Endodermal cell (in vitro differentiated cells): Measurements from ENCODE around the gene PAX5. TPM values are rescaled to one million over a fixed set of nuclear protein-coding genes. Genes with fewer than 3 reads are reported as not detected.

Experiments used
- DNase-seq: peaks from one replicate; pipeline ENCODE4 v3.0.0-alpha.2; 2017
- H3K27ac ChIP-seq: 2 replicates; pipeline ENCODE4 v1.5.1; 2013; ENCODE audit warnings: mild to moderate bottlenecking, low read depth, low read length, moderate library complexity
- H3K27me3 ChIP-seq: 2 replicates; pipeline ENCODE4 v1.6.1; 2013; ENCODE audit warnings: mild to moderate bottlenecking, low read length, moderate library complexity; ENCODE audit not compliant: insufficient read depth, control insufficient read depth, poor library complexity, severe bottlenecking
- H3K36me3 ChIP-seq: 2 replicates; pipeline ENCODE4 v1.7.0; 2013; ENCODE audit warnings: mild to moderate bottlenecking, low read length, moderate library complexity; ENCODE audit not compliant: control insufficient read depth, insufficient read depth
- H3K4me1 ChIP-seq: one replicate; pipeline ENCODE4 v1.7.0; 2013; ENCODE audit warnings: low read length; ENCODE audit not compliant: control insufficient read depth, insufficient read depth
- H3K4me3 ChIP-seq: 2 replicates; pipeline ENCODE4 v1.5.1; 2013; ENCODE audit warnings: mild to moderate bottlenecking, low read length, moderate library complexity
- H3K9ac ChIP-seq: 2 replicates; pipeline ENCODE4 v1.6.1; 2013; ENCODE audit warnings: mild to moderate bottlenecking, low read length, moderate library complexity; ENCODE audit not compliant: poor library complexity, severe bottlenecking; ENCODE audit errors: extremely low read depth
- H3K9me3 ChIP-seq: 2 replicates; pipeline ENCODE4 v1.6.1; 2013; ENCODE audit warnings: mild to moderate bottlenecking, low read length, moderate library complexity; ENCODE audit not compliant: control insufficient read depth
- H3K27ac Mint-ChIP-seq: 2 replicates; pipeline ENCODE4 v1.8.0; 2020; ENCODE audit warnings: mixed read lengths
- H3K27me3 Mint-ChIP-seq: 2 replicates; pipeline ENCODE4 v1.8.0; 2021; ENCODE audit warnings: mild to moderate bottlenecking, mixed read lengths; ENCODE audit not compliant: insufficient read depth
- H3K36me3 Mint-ChIP-seq: 2 replicates; pipeline ENCODE4 v1.8.0; 2020; ENCODE audit warnings: low read depth, mixed read lengths
- H3K4me1 Mint-ChIP-seq: 2 replicates; pipeline ENCODE4 v1.8.0; 2020; ENCODE audit warnings: mixed read lengths
- H3K4me3 Mint-ChIP-seq: 2 replicates; pipeline ENCODE4 v1.8.0; 2020; ENCODE audit warnings: mild to moderate bottlenecking, moderate library complexity, mixed read lengths
- H3K9me3 Mint-ChIP-seq: 2 replicates; pipeline ENCODE4 v1.8.0; 2020; ENCODE audit warnings: mild to moderate bottlenecking, mixed read lengths
- WGBS, 2 experiments: methylation state at CpG; one replicate each; pipeline versions ENCODE4 v1.1.5 to v1.1.7; 2013; ENCODE audit warnings: missing lambda C conversion rate in 2 of 2, mixed read lengths in 1 of 2; ENCODE audit not compliant: insufficient coverage in 1 of 2, insufficient read length in 1 of 2; 5-methylcytosine and 5-hydroxymethylcytosine counted together
- total RNA-seq, 2 donors: library from RNA; stranded (reverse); fragmentation: NEBNext Ultra II Directional in 1 of 2; extraction: Animal tissue kit (Norgen Biotek cat#: 25700) in 1 of 2; gene quantifications; 2 replicates in 1 of 2; 3 replicates in 1 of 2; pipeline ENCODE4 v1.2.1, GENCODE V29; 2021
- TF ChIP-seq, protein P1 (sequence below): fragments of 200-600 bp; sonication (generic); conservative IDR thresholded peaks from 2 replicates; pipeline ENCODE4 v1.5.0; 2021; ENCODE audit warnings: antibody characterized with exemption, mild to moderate bottlenecking

Gene PAX5
- total RNA-seq, 2 donors from 2014 or later, result 0.15 TPM; not detected in 1

- TF ChIP-seq, protein P1, sequence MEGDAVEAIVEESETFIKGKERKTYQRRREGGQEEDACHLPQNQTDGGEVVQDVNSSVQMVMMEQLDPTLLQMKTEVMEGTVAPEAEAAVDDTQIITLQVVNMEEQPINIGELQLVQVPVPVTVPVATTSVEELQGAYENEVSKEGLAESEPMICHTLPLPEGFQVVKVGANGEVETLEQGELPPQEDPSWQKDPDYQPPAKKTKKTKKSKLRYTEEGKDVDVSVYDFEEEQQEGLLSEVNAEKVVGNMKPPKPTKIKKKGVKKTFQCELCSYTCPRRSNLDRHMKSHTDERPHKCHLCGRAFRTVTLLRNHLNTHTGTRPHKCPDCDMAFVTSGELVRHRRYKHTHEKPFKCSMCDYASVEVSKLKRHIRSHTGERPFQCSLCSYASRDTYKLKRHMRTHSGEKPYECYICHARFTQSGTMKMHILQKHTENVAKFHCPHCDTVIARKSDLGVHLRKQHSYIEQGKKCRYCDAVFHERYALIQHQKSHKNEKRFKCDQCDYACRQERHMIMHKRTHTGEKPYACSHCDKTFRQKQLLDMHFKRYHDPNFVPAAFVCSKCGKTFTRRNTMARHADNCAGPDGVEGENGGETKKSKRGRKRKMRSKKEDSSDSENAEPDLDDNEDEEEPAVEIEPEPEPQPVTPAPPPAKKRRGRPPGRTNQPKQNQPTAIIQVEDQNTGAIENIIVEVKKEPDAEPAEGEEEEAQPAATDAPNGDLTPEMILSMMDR, result no peak
- peaks cover 4% of the 10 kb centered on the region for H3K4me1 Mint-ChIP-seq
- Histone ChIP-seq H3K4me1 (no peaks in the 10 kb centered on the region), H3K9ac (no peak overlapping the region), H3K4me3 (no peak overlapping the region), H3K27ac (no peak overlapping the region), H3K9me3 (no peaks in the 10 kb centered on the region), H3K27me3 (peaks cover 54% of the 10 kb centered on the region), H3K36me3 (no peaks in the 10 kb centered on the region)
- no peak overlapping the region for H3K4me3 Mint-ChIP-seq
- no peak overlapping the region for H3K27ac Mint-ChIP-seq
- no peak for DNase-seq
- H3K27me3 Mint-ChIP-seq, result peaks cover 67% of the 10 kb centered on the region
- no peaks in the 10 kb centered on the region for H3K36me3 Mint-ChIP-seq
- WGBS, 2 experiments, result 93 to 98% methylated on average over 6 to 7 of the region's 7 CpGs
- no peaks in the 10 kb centered on the region for H3K9me3 Mint-ChIP-seq
Observed at GRCh38 chr9:36901528-36901927, 132.5 kb downstream of the PAX5 start.

DNA sequence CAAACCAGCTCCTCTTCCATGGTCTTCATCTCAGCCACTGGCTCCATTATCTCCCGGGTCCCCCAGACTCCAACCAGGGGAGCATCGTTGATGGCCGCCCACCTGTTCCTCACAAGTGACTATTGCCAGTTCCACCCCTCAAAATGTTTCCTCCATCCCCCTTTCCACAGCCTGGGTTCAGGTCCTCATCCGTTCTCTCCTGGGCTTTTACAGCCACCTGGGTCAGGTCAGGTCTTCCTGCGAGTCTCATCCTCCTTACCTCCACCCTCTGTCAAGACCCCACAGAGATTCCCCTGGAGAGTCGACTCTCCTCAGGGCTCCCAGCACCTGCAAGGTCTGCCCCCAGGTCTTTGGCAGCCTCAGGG is 133.2 kb downstream of the PAX5 start:
- WGBS, 2 experiments, result 87 to 93% methylated on average over 5 to 6 of the region's 6 CpGs
- Mint-ChIP-seq H3K4me3 (no peak overlapping the region), H3K27ac (no peak overlapping the region), H3K9me3 (no peaks in the 10 kb centered on the region), H3K36me3 (no peaks in the 10 kb centered on the region), H3K4me1 (peaks cover 4% of the 10 kb centered on the region), H3K27me3 (peaks cover 70% of the 10 kb centered on the region)
- no peak for DNase-seq
- TF ChIP-seq, protein P1, result no peak
- H3K27ac ChIP-seq, result no peak overlapping the region
- no peak overlapping the region for H3K9ac ChIP-seq
- H3K4me3 ChIP-seq, result no peak overlapping the region
- H3K27me3 ChIP-seq, result peaks cover 58% of the 10 kb centered on the region
- no peaks in the 10 kb centered on the region for H3K4me1 ChIP-seq
- no peaks in the 10 kb centered on the region for H3K9me3 ChIP-seq
- no peaks in the 10 kb centered on the region for H3K36me3 ChIP-seq

- H3K27ac ChIP-seq, result no peak overlapping the region
- TF ChIP-seq, protein P1, result no peak
- Mint-ChIP-seq H3K36me3 (no peaks in the 10 kb centered on the region), H3K27me3 (peaks cover 72% of the 10 kb centered on the region), H3K4me1 (peaks cover 4% of the 10 kb centered on the region), H3K9me3 (no peaks in the 10 kb centered on the region), H3K27ac (no peak overlapping the region), H3K4me3 (no peak overlapping the region)
- WGBS, 2 experiments, result 88 to 90% methylated on average over 16 to 18 of the region's 18 CpGs
- peaks cover 63% of the 10 kb centered on the region for H3K27me3 ChIP-seq
- H3K4me3 ChIP-seq, result no peak overlapping the region
- DNase-seq, result peak; percentile 38
- H3K9me3 ChIP-seq, result no peaks in the 10 kb centered on the region
- H3K36me3 ChIP-seq, result no peaks in the 10 kb centered on the region
- H3K9ac ChIP-seq, result no peak overlapping the region
- H3K4me1 ChIP-seq, result no peaks in the 10 kb centered on the region
Observed at GRCh38 chr9:36900136-36900855, 133.8 kb downstream of the PAX5 start.
